ENCODE results near the gene DICER1.

DNA sequence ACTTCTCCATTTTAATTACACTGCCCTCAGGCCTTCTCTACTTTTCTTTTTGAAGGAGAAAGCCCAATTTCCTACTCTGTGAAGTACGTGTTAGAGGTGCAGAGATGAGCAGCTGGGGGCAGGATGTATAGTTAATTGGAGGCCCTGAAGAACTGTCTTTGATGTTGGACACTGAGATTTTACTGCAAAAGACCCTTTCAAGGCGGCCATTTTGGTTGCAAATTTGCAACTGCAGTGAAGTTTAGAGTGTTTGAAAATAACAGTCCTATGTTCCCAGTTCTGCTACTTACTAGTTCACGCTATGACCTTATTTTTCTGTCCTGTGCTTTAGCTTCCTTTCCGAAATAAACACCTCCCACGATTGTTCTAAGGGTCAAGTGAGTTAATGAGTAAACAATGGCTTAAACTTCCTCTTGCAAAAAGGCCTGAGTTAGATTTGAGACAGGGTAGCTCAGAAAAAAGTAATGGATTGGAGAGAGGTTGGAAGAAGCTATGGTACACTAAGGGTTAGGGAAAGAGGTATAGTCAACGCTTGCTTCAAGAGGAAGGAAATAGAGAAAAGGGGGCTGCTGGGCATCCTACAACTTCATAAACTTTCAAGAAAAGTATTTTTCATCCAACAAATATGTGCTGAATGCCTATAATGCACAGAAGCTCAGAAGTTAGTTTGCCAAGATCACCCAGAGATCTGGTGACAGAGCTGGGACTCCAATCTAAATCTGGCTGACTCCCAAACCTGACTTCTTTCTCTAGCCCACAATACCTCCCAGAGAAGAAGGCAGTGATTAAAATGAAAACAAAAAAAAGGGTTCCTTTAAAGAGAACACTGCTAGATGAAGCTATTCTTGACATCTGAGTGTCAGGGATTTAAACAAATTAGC is 26.4 kb upstream of the DICER1 start:
- TF ChIP-seq POLR2A (IDR thresholded peaks at IDR 0.05) = no peak
- TF ChIP-seq, protein P1, sequence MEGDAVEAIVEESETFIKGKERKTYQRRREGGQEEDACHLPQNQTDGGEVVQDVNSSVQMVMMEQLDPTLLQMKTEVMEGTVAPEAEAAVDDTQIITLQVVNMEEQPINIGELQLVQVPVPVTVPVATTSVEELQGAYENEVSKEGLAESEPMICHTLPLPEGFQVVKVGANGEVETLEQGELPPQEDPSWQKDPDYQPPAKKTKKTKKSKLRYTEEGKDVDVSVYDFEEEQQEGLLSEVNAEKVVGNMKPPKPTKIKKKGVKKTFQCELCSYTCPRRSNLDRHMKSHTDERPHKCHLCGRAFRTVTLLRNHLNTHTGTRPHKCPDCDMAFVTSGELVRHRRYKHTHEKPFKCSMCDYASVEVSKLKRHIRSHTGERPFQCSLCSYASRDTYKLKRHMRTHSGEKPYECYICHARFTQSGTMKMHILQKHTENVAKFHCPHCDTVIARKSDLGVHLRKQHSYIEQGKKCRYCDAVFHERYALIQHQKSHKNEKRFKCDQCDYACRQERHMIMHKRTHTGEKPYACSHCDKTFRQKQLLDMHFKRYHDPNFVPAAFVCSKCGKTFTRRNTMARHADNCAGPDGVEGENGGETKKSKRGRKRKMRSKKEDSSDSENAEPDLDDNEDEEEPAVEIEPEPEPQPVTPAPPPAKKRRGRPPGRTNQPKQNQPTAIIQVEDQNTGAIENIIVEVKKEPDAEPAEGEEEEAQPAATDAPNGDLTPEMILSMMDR (IDR thresholded peaks at IDR 0.05) = no peak

Data from adrenal gland (tissue), 5 donors.